Endothelial cell (in vitro differentiated cells): ENCODE results near the gene RNF113B. TPM values are rescaled to one million over a fixed set of nuclear protein-coding genes. Genes with fewer than 3 reads are reported as not detected.

Source experiments
- DNase-seq: peaks from one replicate; pipeline ENCODE4 v3.0.0; 2021; ENCODE audit warnings: low spot score
- H3K27ac Mint-ChIP-seq: one replicate; pipeline ENCODE4 v1.8.0; 2021; ENCODE audit warnings: mixed read lengths, inconsistent platforms; ENCODE audit not compliant: unreplicated experiment
- H3K27me3 Mint-ChIP-seq: one replicate; pipeline ENCODE4 v1.8.0; 2021; ENCODE audit warnings: mild to moderate bottlenecking, moderate library complexity, mixed read lengths, inconsistent platforms; ENCODE audit not compliant: unreplicated experiment
- H3K36me3 Mint-ChIP-seq: one replicate; pipeline ENCODE4 v1.8.0; 2021; ENCODE audit warnings: mild to moderate bottlenecking, low read depth, mixed read lengths, inconsistent platforms; ENCODE audit not compliant: unreplicated experiment
- H3K4me1 Mint-ChIP-seq: one replicate; pipeline ENCODE4 v1.8.0; 2021; ENCODE audit warnings: mild to moderate bottlenecking, mixed read lengths, inconsistent platforms; ENCODE audit not compliant: unreplicated experiment
- H3K4me3 Mint-ChIP-seq: one replicate; pipeline ENCODE4 v1.8.0; 2021; ENCODE audit warnings: mild to moderate bottlenecking, mixed read lengths, inconsistent platforms; ENCODE audit not compliant: unreplicated experiment
- H3K9me3 Mint-ChIP-seq: one replicate; pipeline ENCODE4 v1.8.0; 2021; ENCODE audit warnings: mixed read lengths, inconsistent platforms; ENCODE audit not compliant: unreplicated experiment
- total RNA-seq: library from RNA; stranded (reverse); fragmentation: NEBNext Ultra II Directional; extraction: Animal tissue kit (Norgen Biotek cat#: 25700); gene quantifications from one replicate; pipeline ENCODE4 v1.2.1, GENCODE V29; 2021; ENCODE audit not compliant: unreplicated experiment
- TF ChIP-seq, protein P1 (sequence below): fragments of 200-600 bp; sonication (generic); IDR thresholded peaks from one replicate; pipeline ENCODE4 v1.5.0; 2021; ENCODE audit warnings: antibody characterized with exemption; ENCODE audit not compliant: unreplicated experiment

The RNF113B gene
- total RNA-seq, 1 donor from 2014 or later, result not detected

DNA sequence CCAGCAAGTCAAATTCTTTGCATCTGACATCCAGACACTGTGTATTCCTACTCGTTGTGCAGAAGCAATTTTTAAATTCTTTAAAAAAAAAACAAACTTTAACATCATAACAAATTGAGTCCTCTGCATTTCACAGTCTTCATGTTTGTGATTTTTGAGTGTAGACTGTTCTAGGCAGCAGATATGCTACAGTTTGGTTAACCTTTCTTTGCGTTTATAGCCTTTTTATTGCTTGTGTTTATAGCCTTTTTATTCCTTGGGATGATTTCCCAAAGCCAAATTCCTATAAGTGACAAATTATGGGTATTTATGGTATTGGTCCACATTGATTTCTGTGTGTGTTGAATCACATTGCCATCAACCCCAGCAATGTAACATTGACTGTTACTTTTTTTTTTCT, 14.9 kb upstream of the RNF113B start:
- DNase-seq, result no peak
- Mint-ChIP-seq H3K4me1 (peaks cover 3% of the 10 kb centered on the region), H3K4me3 (no peak overlapping the region), H3K9me3 (no peaks in the 10 kb centered on the region), H3K36me3 (peaks cover 5% of the 10 kb centered on the region), H3K27ac (no peak overlapping the region), H3K27me3 (peaks cover 4% of the 10 kb centered on the region)
- TF ChIP-seq, protein P1, sequence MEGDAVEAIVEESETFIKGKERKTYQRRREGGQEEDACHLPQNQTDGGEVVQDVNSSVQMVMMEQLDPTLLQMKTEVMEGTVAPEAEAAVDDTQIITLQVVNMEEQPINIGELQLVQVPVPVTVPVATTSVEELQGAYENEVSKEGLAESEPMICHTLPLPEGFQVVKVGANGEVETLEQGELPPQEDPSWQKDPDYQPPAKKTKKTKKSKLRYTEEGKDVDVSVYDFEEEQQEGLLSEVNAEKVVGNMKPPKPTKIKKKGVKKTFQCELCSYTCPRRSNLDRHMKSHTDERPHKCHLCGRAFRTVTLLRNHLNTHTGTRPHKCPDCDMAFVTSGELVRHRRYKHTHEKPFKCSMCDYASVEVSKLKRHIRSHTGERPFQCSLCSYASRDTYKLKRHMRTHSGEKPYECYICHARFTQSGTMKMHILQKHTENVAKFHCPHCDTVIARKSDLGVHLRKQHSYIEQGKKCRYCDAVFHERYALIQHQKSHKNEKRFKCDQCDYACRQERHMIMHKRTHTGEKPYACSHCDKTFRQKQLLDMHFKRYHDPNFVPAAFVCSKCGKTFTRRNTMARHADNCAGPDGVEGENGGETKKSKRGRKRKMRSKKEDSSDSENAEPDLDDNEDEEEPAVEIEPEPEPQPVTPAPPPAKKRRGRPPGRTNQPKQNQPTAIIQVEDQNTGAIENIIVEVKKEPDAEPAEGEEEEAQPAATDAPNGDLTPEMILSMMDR, result no peak

DNA sequence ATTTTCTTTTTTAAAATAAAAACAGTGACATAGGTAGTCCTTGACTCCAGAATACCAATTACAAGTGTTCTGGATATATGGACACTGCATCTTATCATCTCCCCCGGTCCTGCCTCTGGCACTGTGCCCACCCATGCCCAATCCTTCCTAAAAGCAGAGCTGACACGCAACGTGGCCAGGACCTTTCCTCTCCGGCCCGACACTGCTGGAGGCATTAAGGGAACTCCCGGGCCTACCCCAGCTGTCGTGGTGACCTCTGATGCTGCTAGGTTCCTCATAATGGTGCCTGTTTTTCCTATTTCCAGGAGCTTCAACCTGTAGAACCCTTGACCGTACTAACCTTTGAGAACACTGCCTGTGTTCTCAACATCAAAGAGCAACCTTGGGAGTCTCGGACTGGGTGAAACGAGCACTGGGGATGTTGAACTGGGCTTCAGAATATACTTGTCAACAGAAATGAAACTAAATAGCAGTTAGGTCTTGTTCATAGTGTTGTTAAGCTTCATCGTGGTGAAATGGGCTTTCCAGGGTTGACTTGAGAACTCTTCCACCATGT, 13.9 kb upstream of the RNF113B start:
- TF ChIP-seq, protein P1, result no peak
- no peak overlapping the region for H3K27ac Mint-ChIP-seq

DNA sequence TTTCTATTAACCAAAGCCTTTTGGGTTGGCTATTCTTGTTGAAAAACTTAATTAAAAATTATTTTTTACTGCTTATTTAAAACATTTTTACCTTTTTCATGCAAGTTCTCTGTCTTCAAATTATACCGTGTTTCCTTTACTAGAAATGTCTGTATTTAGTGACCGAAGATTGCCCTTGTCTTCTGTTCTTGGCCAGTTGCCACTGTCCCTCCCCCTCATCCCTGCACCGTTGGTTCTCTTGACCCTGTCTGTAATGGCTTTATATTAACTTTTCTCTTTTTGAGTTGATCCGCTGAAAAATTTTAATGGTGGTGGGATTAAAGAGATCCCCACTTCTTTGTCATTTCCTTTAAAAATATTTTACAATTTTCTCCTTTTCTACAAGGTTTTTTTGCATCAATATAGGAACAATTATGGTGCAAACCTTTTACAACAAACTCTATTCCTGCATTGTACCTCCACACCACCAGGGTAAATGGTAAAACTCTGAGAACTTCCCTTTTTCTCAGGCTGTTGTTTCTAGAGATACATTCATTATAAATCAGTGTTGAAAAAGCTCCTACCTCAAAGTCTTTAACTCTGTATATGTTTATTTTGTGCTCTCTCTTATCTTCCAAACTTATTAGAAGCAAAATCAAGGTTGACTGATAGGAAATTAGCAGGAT, 12.9 kb upstream of the RNF113B start:
- TF ChIP-seq, protein P1, result no peak
- Mint-ChIP-seq H3K27ac (no peak overlapping the region), H3K4me3 (no peak overlapping the region), H3K36me3 (peaks cover 5% of the 10 kb centered on the region), H3K27me3 (no peaks in the 10 kb centered on the region), H3K4me1 (peaks cover 3% of the 10 kb centered on the region), H3K9me3 (no peaks in the 10 kb centered on the region)
- no peak for DNase-seq

More for the DNA sequence above, 13.9 kb upstream of the RNF113B start:
- no peaks in the 10 kb centered on the region for H3K9me3 Mint-ChIP-seq
- peaks cover under 1% of the 10 kb centered on the region for H3K27me3 Mint-ChIP-seq
- peaks cover 3% of the 10 kb centered on the region for H3K4me1 Mint-ChIP-seq
- DNase-seq, result no peak
- H3K4me3 Mint-ChIP-seq, result no peak overlapping the region
- H3K36me3 Mint-ChIP-seq, result peaks cover 5% of the 10 kb centered on the region

DNA sequence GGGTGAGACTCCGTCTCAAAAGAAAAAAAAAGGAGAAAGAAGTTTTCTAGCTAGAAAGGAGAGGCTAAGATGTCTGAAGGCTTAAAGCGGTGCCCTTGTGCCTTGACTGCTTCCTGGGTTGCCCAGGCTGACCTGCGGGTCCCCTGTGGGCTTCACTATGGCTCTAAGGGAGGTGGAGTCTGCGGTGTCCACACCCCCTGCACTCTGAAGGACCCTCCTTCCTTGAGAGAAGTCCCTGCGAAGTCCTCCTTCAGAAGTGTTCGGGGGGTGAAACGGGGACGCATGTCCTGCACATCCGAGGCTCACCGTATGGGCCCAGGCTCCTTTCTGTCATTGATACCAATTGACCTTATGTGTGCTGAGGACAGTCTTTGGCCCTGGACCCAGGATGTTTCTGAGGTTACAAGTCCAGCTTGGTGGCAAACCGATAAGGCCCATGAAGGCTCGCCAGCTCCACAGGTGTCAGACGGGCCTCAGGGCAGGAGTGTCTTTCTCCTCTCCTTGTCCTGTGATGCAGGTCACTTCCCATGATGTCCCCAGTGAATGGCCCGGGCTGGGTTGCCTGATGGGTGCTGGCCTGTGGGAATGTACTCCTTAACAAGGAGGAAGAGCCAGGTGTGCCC, 11.6 kb upstream of the RNF113B start:
- Mint-ChIP-seq H3K4me1 (peaks cover 3% of the 10 kb centered on the region), H3K27ac (no peak overlapping the region), H3K4me3 (no peak overlapping the region), H3K36me3 (peaks cover 5% of the 10 kb centered on the region), H3K9me3 (no peaks in the 10 kb centered on the region), H3K27me3 (no peaks in the 10 kb centered on the region)
- no peak for DNase-seq
- TF ChIP-seq, protein P1, result no peak

DNA sequence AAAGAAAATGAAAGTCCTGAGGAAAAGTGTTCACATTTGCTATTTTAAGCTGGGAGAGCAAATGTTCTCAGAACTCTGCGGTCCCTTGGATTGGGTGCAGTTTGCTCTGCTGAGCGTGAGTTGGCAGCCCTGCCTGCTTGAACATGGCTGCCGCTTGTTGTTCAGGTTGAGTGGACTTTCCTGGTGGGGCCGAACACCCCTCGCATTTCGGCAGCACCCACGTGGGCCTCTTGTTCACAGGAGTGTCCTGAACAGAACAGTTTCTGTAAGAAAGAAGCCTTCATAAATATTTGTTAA, 10.8 kb upstream of the RNF113B start:
- DNase-seq, result no peak
- no peaks in the 10 kb centered on the region for H3K9me3 Mint-ChIP-seq
- no peak overlapping the region for H3K27ac Mint-ChIP-seq
- H3K4me3 Mint-ChIP-seq, result no peak overlapping the region
- H3K27me3 Mint-ChIP-seq, result no peaks in the 10 kb centered on the region
- TF ChIP-seq, protein P1, result no peak
- H3K36me3 Mint-ChIP-seq, result peaks cover 5% of the 10 kb centered on the region
- H3K4me1 Mint-ChIP-seq, result peaks cover 3% of the 10 kb centered on the region
